Psoas muscle (tissue), 8 donors: ENCODE data around the gene XPA. TPM values are rescaled to one million over a fixed set of nuclear protein-coding genes. Genes with fewer than 3 reads are reported as not detected.
A peak's percentile ranks its signal among the peaks of the same experiment; 100 is the strongest.

Experiments
- ATAC-seq, 4 donors: fragments of 200-7000 bp; cut with Tn5 transposase; one replicate each; pipeline ENCODE4 v1.9.1; 2020; ENCODE audit warnings: moderate library complexity in 3 of 4, mild to moderate bottlenecking in 2 of 4
- DNase-seq, 2 donors: peaks; one replicate each; pipeline ENCODE4 v3.0.0-alpha.2; 2020
- H3K27ac ChIP-seq: fragments of 200-600 bp; one replicate; pipeline ENCODE4 v1.8.0; 2022
- H3K27me3 ChIP-seq, 3 donors: fragments of 200-600 bp in 1 of 3; one replicate each; pipeline versions ENCODE4 v1.6.1 to v1.8.0; 2013 to 2022; ENCODE audit warnings: low read length in 2 of 3, mild to moderate bottlenecking in 2 of 3, moderate library complexity in 1 of 3; ENCODE audit not compliant: insufficient read depth in 3 of 3
- H3K36me3 ChIP-seq, 2 donors: fragments of 200-600 bp in 1 of 2; one replicate each; pipeline versions ENCODE4 v1.6.1 to v1.8.0; 2013 to 2022; ENCODE audit warnings: low read depth in 1 of 2, mild to moderate bottlenecking in 1 of 2, moderate library complexity in 1 of 2; ENCODE audit not compliant: insufficient read depth in 1 of 2
- H3K4me1 ChIP-seq: fragments of 200-600 bp; one replicate; pipeline ENCODE4 v1.8.0; 2022
- H3K4me3 ChIP-seq: fragments of 200-600 bp; one replicate; pipeline ENCODE4 v1.8.0; 2022; ENCODE audit warnings: mild to moderate bottlenecking
- H3K9me3 ChIP-seq: fragments of 200-600 bp; one replicate; pipeline ENCODE4 v1.8.0; 2022
- WGBS, 3 donors: extraction: QIAGEN DNeasy Blood & Tissue Kit; methylation state at CpG; one replicate each; pipeline versions ENCODE4 v1.1.6 to v1.1.7; 2013; 5-methylcytosine and 5-hydroxymethylcytosine counted together
- intact Hi-C, 2 donors: fragments of 100-400 bp; cut with DNase I; formaldehyde crosslinking; loops; one replicate each; pipeline versions ENCODE4 v1.11.0 to v1.14.2; 2022
- polyA plus RNA-seq, 3 donors: library from polyadenylated mRNA; stranded (reverse); fragments of 200-250 nt; gene quantifications; one replicate each; pipeline ENCODE4 v1.2.3, GENCODE V29; 2013
- total RNA-seq, 4 donors: library from RNA; stranded (reverse); fragmentation: NEBNext Ultra II Directional in 2 of 4; extraction: Animal tissue kit (Norgen Biotek cat#: 25700) in 2 of 4; gene quantifications; one replicate each; pipeline versions ENCODE4 v1.2.1 to v1.2.4, GENCODE V29; 2021 to 2023
- TF ChIP-seq, protein P1 (sequence below): fragments of 200-600 bp; IDR thresholded peaks from one replicate; pipeline ENCODE4 v1.8.0; 2022; ENCODE audit warnings: antibody characterized with exemption
- donor health status: healthy with polysubstance abuse.
- donor health status: DM: no; HTN: no; CAD: no; lungs with moderate emphysema.
- donor health status: Bipolar disorder and iron deficiency.
- donor health status: healthy.
- donor health status: DM: yes; HTN: yes; CAD: no.
- donor health status: DM: no; HTN: no; CAD: no.
- donor health status: DM: no; HTN: no; CAD: no.
- donor health status: DM: yes; HTN: yes; CAD: no.

XPA gene
- total and polyA plus RNA-seq, 7 donors = 5.2 to 17.6 (median 10.5) TPM

DNA sequence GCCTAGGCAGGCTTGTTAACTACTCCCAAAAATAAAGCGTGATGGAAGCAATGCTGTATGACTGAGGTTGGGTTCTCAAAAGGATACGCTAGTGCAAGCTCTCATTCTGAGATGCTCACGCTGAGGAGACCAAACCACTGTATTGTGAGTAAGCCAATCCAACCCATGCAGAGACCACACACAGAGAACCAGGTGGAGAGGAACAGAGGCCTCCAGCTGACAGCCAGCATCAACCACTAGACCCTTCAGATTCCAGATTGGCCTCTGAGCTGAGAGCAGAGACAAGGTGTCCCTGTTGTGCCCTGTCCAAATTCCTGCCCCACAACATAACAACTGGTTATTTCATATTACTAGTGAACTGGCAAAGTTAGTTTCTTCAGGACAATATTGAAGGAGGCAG is 68.5 kb downstream of the XPA start:
- ATAC-seq (no peak), DNase-seq (no peak)
- Histone ChIP-seq H3K4me3 (no peak overlapping the region), H3K9me3 (no peaks in the 10 kb centered on the region), H3K4me1 (peaks cover 52% of the 10 kb centered on the region), H3K27me3 (no peaks in the 10 kb centered on the region), H3K36me3 (peaks cover 6 to 38% of the 10 kb centered on the region in 2 donors), H3K27ac (no peak overlapping the region)
- whole genome bisulfite sequencing, 3 donors = 67 to 75% (median 74%) methylated on average over 3 of the region's 3 CpGs
- TF ChIP-seq, protein P1, sequence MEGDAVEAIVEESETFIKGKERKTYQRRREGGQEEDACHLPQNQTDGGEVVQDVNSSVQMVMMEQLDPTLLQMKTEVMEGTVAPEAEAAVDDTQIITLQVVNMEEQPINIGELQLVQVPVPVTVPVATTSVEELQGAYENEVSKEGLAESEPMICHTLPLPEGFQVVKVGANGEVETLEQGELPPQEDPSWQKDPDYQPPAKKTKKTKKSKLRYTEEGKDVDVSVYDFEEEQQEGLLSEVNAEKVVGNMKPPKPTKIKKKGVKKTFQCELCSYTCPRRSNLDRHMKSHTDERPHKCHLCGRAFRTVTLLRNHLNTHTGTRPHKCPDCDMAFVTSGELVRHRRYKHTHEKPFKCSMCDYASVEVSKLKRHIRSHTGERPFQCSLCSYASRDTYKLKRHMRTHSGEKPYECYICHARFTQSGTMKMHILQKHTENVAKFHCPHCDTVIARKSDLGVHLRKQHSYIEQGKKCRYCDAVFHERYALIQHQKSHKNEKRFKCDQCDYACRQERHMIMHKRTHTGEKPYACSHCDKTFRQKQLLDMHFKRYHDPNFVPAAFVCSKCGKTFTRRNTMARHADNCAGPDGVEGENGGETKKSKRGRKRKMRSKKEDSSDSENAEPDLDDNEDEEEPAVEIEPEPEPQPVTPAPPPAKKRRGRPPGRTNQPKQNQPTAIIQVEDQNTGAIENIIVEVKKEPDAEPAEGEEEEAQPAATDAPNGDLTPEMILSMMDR = no peak
- intact Hi-C loops = no loop called here

- TF ChIP-seq, protein P1 = no peak
- Histone ChIP-seq H3K27ac (no peak overlapping the region), H3K4me3 (no peak overlapping the region), H3K27me3 (no peaks in the 10 kb centered on the region), H3K9me3 (no peaks in the 10 kb centered on the region), H3K4me1 (peaks cover 52% of the 10 kb centered on the region), H3K36me3 (peaks cover 6 to 48% of the 10 kb centered on the region in 2 donors)
- 74 to 84% (median 77%) methylated on average over 5 of the region's 5 CpGs for WGBS, 3 donors
- no peak for DNase-seq
- ATAC-seq = no peak
- intact Hi-C loops = no loop called here
Measured at GRCh38 chr9:97627624-97628023, 69.5 kb downstream of the XPA start.

DNA sequence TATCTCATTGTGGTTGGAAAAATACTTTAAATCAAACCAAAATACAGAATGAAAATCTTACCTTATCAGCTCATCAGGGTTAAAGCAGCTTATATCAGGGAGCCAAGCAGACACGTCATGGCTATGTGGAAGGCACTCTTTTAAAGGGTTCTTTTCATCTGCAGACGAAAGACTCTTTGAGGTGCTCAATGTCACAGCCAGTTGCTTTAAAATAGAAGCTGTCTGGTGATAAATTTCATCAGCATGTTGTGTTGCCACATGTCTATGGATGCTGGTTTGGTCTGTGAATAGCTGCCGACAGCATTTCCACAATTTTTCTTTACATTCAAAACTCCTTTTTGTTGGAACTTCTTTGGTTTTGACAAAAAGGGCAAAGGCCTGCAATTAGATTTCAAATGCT is 71.5 kb downstream of the XPA start:
- H3K27me3 ChIP-seq = no peaks in the 10 kb centered on the region
- 30 to 49% (median 38%) methylated on average over 3 of the region's 3 CpGs for WGBS, 3 donors
- DNase-seq (no peak), ATAC-seq (peak in 3 of 4 donors; percentile 49 to 83 (median 75))
- no peak overlapping the region for H3K4me3 ChIP-seq
- H3K9me3 ChIP-seq = no peaks in the 10 kb centered on the region
- H3K4me1 ChIP-seq = peaks cover 40% of the 10 kb centered on the region
- intact Hi-C loops = no loop called here
- peak overlapping the region; percentile 51 for H3K27ac ChIP-seq
- TF ChIP-seq, protein P1 = no peak
- H3K36me3 ChIP-seq = peaks cover 10 to 68% of the 10 kb centered on the region in 2 donors

Other genes with a start within 250 kb of the XPA start
- gene TMOD1, start 195.7 kb downstream of the XPA start, total RNA-seq = 100 to 1,000 TPM; 138 to 209 (median 167) TPM
- gene TMOD1, start 195.7 kb downstream of the XPA start, polyA plus RNA-seq = 100 to 1,000 TPM in 2 of 3 donors, 10 to 100 TPM in 1; 65.4 to 286 (median 131) TPM
- 10 to 100 TPM; 17.1 to 22.9 (median 19.4) TPM for gene TSTD2, start 64.0 kb downstream of the XPA start, total RNA-seq
- 10 to 100 TPM; 16.2 to 22.7 (median 17.4) TPM for gene TSTD2, start 64.0 kb downstream of the XPA start, polyA plus RNA-seq
- 10 to 100 TPM; 14.6 to 22.1 (median 17.5) TPM for gene NCBP1, start 63.5 kb downstream of the XPA start, total RNA-seq
- gene NCBP1, start 63.5 kb downstream of the XPA start, polyA plus RNA-seq = 10 to 100 TPM in 2 of 3 donors, 1 to 10 TPM in 1; 7.1 to 11.8 (median 10.8) TPM
- gene FOXE1, start 155.9 kb upstream of the XPA start, total RNA-seq = not detected
- not detected for gene FOXE1, start 155.9 kb upstream of the XPA start, polyA plus RNA-seq
- 10 to 100 TPM in 2 of 4 donors, 1 to 10 TPM in 2; 7.0 to 11.7 (median 8.6) TPM for gene TRMO, start 225.2 kb upstream of the XPA start, total RNA-seq
- 10 to 100 TPM in 1 of 3 donors, 1 to 10 TPM in 2; 6.7 to 13.9 (median 9.2) TPM for gene TRMO, start 225.2 kb upstream of the XPA start, polyA plus RNA-seq
- gene HEMGN, start 240.8 kb upstream of the XPA start, total RNA-seq = under 1 TPM in 1 of 4 donors, not detected in 3; 0.71 TPM
- gene HEMGN, start 240.8 kb upstream of the XPA start, polyA plus RNA-seq = not detected